OCI-LY7 (cell line): ENCODE data around the gene DOCK1.

ENCODE experiments used
- EZH2phosphoT487 ChIP-seq: fragments of 200-600 bp; sonication (generic); IDR thresholded peaks from 2 replicates; pipeline ENCODE4 v1.6.1; 2018; ENCODE audit warnings: low read depth, borderline replicate concordance, mild to moderate bottlenecking, mixed run types, antibody characterized with exemption, low read length, moderate library complexity, mixed read lengths
- TF ChIP-seq, protein P1 (sequence below): fragments of 200-600 bp; sonication (generic); conservative IDR thresholded peaks from 2 replicates; pipeline ENCODE4 v1.5.1; 2014; ENCODE audit warnings: mild to moderate bottlenecking, antibody characterized with exemption, low read length, moderate library complexity, mixed read lengths

- TF ChIP-seq, protein P1, sequence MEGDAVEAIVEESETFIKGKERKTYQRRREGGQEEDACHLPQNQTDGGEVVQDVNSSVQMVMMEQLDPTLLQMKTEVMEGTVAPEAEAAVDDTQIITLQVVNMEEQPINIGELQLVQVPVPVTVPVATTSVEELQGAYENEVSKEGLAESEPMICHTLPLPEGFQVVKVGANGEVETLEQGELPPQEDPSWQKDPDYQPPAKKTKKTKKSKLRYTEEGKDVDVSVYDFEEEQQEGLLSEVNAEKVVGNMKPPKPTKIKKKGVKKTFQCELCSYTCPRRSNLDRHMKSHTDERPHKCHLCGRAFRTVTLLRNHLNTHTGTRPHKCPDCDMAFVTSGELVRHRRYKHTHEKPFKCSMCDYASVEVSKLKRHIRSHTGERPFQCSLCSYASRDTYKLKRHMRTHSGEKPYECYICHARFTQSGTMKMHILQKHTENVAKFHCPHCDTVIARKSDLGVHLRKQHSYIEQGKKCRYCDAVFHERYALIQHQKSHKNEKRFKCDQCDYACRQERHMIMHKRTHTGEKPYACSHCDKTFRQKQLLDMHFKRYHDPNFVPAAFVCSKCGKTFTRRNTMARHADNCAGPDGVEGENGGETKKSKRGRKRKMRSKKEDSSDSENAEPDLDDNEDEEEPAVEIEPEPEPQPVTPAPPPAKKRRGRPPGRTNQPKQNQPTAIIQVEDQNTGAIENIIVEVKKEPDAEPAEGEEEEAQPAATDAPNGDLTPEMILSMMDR, result no peak
- TF ChIP-seq EZH2phosphoT487, result no peak
Observed at GRCh38 chr10:126909147-126909546, 3.9 kb downstream of the DOCK1 start.
